Stomach (tissue), 19 donors: ENCODE results near the gene SH3BP2. TPM values are rescaled to one million over a fixed set of nuclear protein-coding genes. Genes with fewer than 3 reads are reported as not detected.
A peak's percentile ranks its signal among the peaks of the same experiment; 100 is the strongest.

ENCODE experiments used
- DNase-seq, 2 donors: peaks; one replicate each; pipeline versions ENCODE4 v3.0.0 to v3.0.0-alpha.2; 2013 to 2019
- H3K27ac ChIP-seq, 5 donors: fragments of 200-600 bp in 4 of 5; sonication (generic) in 4 of 5; one replicate each; pipeline ENCODE4 v1.5.1; 2013 to 2019; ENCODE audit warnings: mild to moderate bottlenecking in 1 of 5, moderate library complexity in 1 of 5
- H3K27me3 ChIP-seq, 3 donors: fragments of 200-600 bp; sonication (generic); one replicate each; pipeline ENCODE4 v1.5.1; 2017 to 2019; ENCODE audit warnings: mixed run types in 1 of 3
- H3K36me3 ChIP-seq, 4 donors: fragments of 200-600 bp; sonication (generic); 1 replicate in 3 of 4; 2 replicates in 1 of 4; pipeline ENCODE4 v1.5.1; 2016 to 2019
- H3K4me1 ChIP-seq, 4 donors: fragments of 200-600 bp; sonication (generic); one replicate each; pipeline ENCODE4 v1.5.1; 2016 to 2019
- H3K4me3 ChIP-seq, 4 donors: fragments of 200-600 bp; sonication (generic) in 3 of 4; one replicate each; pipeline ENCODE4 v1.5.1; 2016 to 2019; ENCODE audit warnings: mild to moderate bottlenecking in 1 of 4
- H3K9me3 ChIP-seq, 4 donors: fragments of 200-600 bp; sonication (generic); one replicate each; pipeline ENCODE4 v1.5.1; 2016 to 2019
- EP300 ChIP-seq: sonication (generic); formaldehyde crosslinking; IDR thresholded peaks from one replicate; pipeline ENCODE4 v1.6.1; 2017; ENCODE audit warnings: antibody characterized with exemption
- POLR2A ChIP-seq, 4 donors: fragments of 450-650 bp; IDR thresholded peaks; one replicate each; pipeline ENCODE4 v1.6.1; 2016; ENCODE audit warnings: antibody characterized with exemption in 4 of 4, control low read depth in 2 of 4, mild to moderate bottlenecking in 1 of 4, moderate library complexity in 1 of 4
- POLR2AphosphoS5 ChIP-seq, 3 donors: sonication (generic); formaldehyde crosslinking; IDR thresholded peaks; one replicate each; pipeline ENCODE4 v1.6.1; 2016; ENCODE audit warnings: antibody characterized with exemption in 3 of 3
- WGBS, 5 donors: extraction: QIAGEN DNeasy Blood & Tissue Kit in 3 of 5; methylation state at CpG; one replicate each; pipeline versions ENCODE4 v1.1.5 to v1.1.7; 2013 to 2018; 5-methylcytosine and 5-hydroxymethylcytosine counted together
- intact Hi-C: fragments of 100-400 bp; cut with DNase I; formaldehyde crosslinking; loops from one replicate; pipeline ENCODE4 v1.15.1; 2023; ENCODE audit warnings: low total_unique reads
- long read RNA-seq, 10 donors: transcript quantifications; one replicate each; lab custom pipeline, GENCODE V29; 2026
- polyA plus RNA-seq, 3 donors: library from polyadenylated mRNA; stranded (reverse); fragments of 200-250 nt; gene quantifications; one replicate each; pipeline ENCODE4 v1.2.3, GENCODE V29; 2013
- total RNA-seq, 5 donors: library from RNA; depleted of rRNA; stranded (reverse); fragments of >200 nt; gene quantifications; one replicate each; pipeline versions ENCODE4 v1.1.0 to v1.2.3, GENCODE V29; 2014 to 2016
- TF ChIP-seq, protein P1 (sequence below), 7 experiments: fragments of 450-650 bp in 4 of 7; fragments of 200-600 bp in 3 of 7; sonication (generic) in 3 of 7; IDR thresholded peaks; one replicate each; pipeline ENCODE4 v1.5.1; 2016 to 2019; ENCODE audit warnings: antibody characterized with exemption in 7 of 7, control low read depth in 2 of 7, mild to moderate bottlenecking in 1 of 7
- donor health status: healthy with polysubstance abuse.
- donor health status: Bipolar disorder and iron deficiency.
- donor health status: healthy.

SH3BP2 gene, protein sequence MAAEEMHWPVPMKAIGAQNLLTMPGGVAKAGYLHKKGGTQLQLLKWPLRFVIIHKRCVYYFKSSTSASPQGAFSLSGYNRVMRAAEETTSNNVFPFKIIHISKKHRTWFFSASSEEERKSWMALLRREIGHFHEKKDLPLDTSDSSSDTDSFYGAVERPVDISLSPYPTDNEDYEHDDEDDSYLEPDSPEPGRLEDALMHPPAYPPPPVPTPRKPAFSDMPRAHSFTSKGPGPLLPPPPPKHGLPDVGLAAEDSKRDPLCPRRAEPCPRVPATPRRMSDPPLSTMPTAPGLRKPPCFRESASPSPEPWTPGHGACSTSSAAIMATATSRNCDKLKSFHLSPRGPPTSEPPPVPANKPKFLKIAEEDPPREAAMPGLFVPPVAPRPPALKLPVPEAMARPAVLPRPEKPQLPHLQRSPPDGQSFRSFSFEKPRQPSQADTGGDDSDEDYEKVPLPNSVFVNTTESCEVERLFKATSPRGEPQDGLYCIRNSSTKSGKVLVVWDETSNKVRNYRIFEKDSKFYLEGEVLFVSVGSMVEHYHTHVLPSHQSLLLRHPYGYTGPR
- total RNA-seq (100 to 1,000 TPM in 2 of 5 donors, 10 to 100 TPM in 3; 31.8 to 151 (median 89.9) TPM), polyA plus RNA-seq (10 to 100 TPM in 2 of 3 donors, 1 to 10 TPM in 1; 9.0 to 26.7 (median 11.1) TPM)
- long read RNA-seq, donor 1, partial matches to known transcripts, result 0 of 3 reads
- long read RNA-seq, donor 1, other reads (novel, unspliced or antisense), result 0 of 3 reads
- long read RNA-seq, donor 2, partial matches to known transcripts, result 0 of 1 reads
- long read RNA-seq, donor 2, other reads (novel, unspliced or antisense), result 0 of 1 reads
- long read RNA-seq, donor 3, result 0 reads
- long read RNA-seq, donor 4, result 0 reads
- long read RNA-seq, donor 5, partial matches to known transcripts, result 0 of 2 reads
- long read RNA-seq, donor 5, other reads (novel, unspliced or antisense), result 0 of 2 reads
- long read RNA-seq, donor 6, result 0 reads
- long read RNA-seq, donor 7, partial matches to known transcripts, result 0 of 3 reads
- long read RNA-seq, donor 7, other reads (novel, unspliced or antisense), result 0 of 3 reads
- long read RNA-seq, donor 8, partial matches to known transcripts, result 5 of 5 reads
- long read RNA-seq, donor 8, other reads (novel, unspliced or antisense), result 0 of 5 reads
- long read RNA-seq, donor 9, partial matches to known transcripts, result 0 of 2 reads
- long read RNA-seq, donor 9, other reads (novel, unspliced or antisense), result 0 of 2 reads
- long read RNA-seq, donor 10, partial matches to known transcripts, result 0 of 1 reads
- long read RNA-seq, donor 10, other reads (novel, unspliced or antisense), result 0 of 1 reads

DNA sequence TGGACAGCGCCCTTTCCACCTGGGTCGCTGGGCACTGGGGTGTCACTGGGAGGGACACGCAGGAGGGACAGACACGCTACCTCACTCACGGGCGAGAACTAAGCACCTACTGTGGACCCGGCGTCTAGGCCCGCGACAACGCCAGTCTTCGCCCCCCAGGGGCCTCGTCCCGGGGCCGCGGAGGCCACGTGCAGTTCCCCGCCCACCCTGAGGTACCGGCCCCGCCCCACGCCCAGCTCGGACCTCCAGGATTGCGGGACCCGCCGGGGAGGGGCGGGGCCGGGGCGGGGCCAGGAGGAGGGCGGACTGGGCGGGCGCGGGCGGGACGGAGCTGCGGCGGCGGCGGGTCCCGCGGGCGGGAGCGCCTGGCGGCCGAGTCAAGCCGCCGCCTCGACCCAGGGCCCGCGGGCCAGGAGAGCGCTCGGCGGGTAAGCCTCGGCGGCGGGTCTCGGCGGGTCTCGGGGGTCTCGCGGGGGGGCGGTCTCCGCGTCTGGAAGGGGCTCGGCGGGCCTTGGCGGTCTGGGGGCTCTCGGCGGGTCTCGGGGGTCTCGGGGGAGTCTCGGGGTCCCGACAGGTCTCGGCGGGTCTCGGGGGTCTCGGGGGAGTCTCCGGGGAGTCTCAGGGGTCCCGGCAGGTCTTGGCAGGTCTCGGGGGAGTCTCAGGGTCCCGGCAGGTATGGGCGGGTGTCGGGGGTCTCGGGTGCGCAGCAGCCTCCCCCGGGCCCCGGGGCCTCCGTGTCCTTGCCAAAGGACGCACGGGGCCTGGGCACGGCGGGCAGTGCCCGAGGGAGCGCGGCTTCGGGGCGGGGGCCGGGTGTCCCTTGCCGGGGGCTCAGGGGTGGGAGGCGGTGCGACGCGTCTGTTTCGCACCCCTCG lies at the start of gene SH3BP2:
TSS of gene SH3BP2 (plus strand) at position 375 of the 875 bp plus-strand sequence. CDS start 27,533 bp downstream, outside the sequence.
- Histone ChIP-seq H3K27me3 (no peaks in the 10 kb centered on the region), H3K4me1 (peaks cover 68 to 80% (median 72%) of the 10 kb centered on the region in 4 donors), H3K36me3 (no peaks in the 10 kb centered on the region), H3K27ac (peak within 1 kb of the TSS; percentile 77 to 92 (median 83)), H3K4me3 (peak within 1 kb of the TSS; percentile 58 to 84 (median 66)), H3K9me3 (no peaks in the 10 kb centered on the region)
- intact Hi-C loops, result no loop called here
- WGBS, 5 donors, result 0 to 13% (median 7%) methylated on average over 24 to 104 of the region's 104 CpGs
- TF ChIP-seq POLR2AphosphoS5 (IDR thresholded peaks at IDR 0.05) (peak in 1 of 3 donors; percentile 19), POLR2A (IDR thresholded peaks at IDR 0.05) (no peak)
- TF ChIP-seq, protein P1, sequence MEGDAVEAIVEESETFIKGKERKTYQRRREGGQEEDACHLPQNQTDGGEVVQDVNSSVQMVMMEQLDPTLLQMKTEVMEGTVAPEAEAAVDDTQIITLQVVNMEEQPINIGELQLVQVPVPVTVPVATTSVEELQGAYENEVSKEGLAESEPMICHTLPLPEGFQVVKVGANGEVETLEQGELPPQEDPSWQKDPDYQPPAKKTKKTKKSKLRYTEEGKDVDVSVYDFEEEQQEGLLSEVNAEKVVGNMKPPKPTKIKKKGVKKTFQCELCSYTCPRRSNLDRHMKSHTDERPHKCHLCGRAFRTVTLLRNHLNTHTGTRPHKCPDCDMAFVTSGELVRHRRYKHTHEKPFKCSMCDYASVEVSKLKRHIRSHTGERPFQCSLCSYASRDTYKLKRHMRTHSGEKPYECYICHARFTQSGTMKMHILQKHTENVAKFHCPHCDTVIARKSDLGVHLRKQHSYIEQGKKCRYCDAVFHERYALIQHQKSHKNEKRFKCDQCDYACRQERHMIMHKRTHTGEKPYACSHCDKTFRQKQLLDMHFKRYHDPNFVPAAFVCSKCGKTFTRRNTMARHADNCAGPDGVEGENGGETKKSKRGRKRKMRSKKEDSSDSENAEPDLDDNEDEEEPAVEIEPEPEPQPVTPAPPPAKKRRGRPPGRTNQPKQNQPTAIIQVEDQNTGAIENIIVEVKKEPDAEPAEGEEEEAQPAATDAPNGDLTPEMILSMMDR (IDR thresholded peaks at IDR 0.05), result no peak
- DNase-seq, result peak; percentile 86 to 93

DNA sequence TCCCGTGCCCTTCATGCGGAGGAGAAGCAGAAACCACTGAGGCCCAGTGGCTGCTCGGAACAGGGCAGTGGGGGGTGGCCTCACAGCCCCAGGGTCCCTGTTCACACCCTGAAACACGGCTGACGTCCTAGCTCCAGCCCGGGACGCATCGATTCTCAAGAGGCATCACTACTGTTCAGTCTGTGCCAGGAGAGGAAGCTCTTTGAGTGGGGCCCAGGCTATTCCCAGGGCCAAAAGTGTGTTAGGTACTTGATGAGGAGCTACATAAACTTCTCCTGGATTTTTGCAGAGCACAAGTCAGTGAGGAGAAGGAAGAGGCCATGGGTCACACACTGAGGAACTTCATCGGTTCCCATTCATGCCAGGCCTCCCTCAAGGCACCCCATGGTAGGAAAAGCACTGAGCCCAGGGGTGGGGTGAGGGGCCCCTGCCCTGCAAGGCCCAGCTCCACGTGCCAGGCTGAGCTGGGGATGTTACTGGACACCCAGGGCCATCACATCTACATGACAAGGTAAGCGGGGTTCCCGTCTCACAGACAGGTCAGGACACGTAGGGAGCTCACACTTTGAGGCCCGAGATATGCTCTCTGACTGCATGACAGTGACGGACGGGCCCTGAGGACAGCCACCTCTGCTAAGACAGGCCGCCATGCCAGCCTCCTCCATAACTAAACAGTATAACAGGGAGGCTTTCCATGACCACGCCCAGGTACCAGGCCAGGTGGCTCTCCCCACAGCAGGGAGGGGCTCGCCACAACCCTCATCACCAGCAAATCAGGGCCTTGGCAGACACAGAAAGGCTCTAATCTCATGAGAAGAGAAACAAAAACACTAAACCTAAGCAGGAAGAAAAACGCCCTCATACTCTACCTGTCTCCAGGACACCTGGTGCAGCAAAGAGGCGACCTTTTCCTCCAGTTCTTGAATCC lies 49.1 kb upstream of the SH3BP2 start:
- no peak for TF ChIP-seq EP300
- no peak for TF ChIP-seq POLR2AphosphoS5 (IDR thresholded peaks at IDR 0.05)
- TF ChIP-seq, protein P1 (IDR thresholded peaks at IDR 0.05), result no peak
- TF ChIP-seq POLR2A (IDR thresholded peaks at IDR 0.05), result no peak
- H3K9me3 ChIP-seq, result no peaks in the 10 kb centered on the region
- no peaks in the 10 kb centered on the region for H3K27me3 ChIP-seq
- intact Hi-C loops, result no loop called here
- H3K4me1 ChIP-seq, result peaks cover 6 to 38% (median 12%) of the 10 kb centered on the region in 4 donors
- peak; percentile 23 to 46 for DNase-seq
- peaks cover 60 to 75% (median 71%) of the 10 kb centered on the region in 4 donors for H3K36me3 ChIP-seq
- peak overlapping the region in 2 of 5 donors; percentile 12 to 26 for H3K27ac ChIP-seq
- H3K4me3 ChIP-seq, result no peak overlapping the region
- 75 to 82% (median 79%) methylated on average over 13 to 21 of the region's 21 CpGs for WGBS, 5 donors

DNA sequence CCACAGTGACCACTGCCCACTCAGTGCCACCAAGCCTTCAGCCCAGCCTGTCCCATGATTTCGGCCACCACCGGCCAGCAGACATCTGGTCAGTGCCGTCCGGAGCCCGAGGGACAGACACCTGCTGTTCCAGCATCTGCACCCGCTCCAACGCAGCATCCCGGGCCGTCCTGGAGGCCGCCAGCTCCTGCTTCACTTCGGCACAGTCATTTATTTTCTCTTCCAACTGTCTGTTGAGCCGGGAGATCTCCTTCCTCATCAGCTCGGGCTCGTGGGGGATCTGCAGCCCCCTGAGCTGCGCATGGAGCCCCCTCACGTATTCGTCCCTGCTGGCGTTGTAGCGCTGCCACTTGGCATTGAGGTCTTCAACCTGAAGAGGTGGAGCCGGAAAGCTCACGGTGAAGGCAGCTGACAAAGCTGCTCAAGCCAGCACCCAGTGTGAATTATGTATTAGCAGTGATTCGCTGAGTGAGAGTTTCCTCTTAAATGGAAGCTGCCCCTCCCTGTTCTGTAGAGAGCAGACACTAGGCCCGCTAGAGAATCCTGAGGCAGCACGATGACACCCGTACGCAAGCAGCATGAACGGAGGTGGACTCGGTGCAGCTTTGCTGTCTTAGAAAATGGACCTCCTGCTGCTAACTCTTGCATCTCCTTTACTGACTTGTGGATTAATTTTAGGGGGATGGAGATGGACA lies 48.2 kb upstream of the SH3BP2 start:
- Histone ChIP-seq H3K9me3 (no peaks in the 10 kb centered on the region), H3K36me3 (peaks cover 60 to 75% (median 71%) of the 10 kb centered on the region in 4 donors), H3K27me3 (no peaks in the 10 kb centered on the region), H3K4me1 (peaks cover 6 to 38% (median 12%) of the 10 kb centered on the region in 4 donors), H3K27ac (peak overlapping the region in 2 of 5 donors; percentile 12 to 26), H3K4me3 (no peak overlapping the region)
- TF ChIP-seq EP300 (no peak), POLR2AphosphoS5 (IDR thresholded peaks at IDR 0.05) (no peak), POLR2A (IDR thresholded peaks at IDR 0.05) (no peak)
- TF ChIP-seq, protein P1 (IDR thresholded peaks at IDR 0.05), result no peak
- no peak for DNase-seq
- WGBS, 5 donors, result 92 to 94% (median 93%) methylated on average over 28 of the region's 28 CpGs
- intact Hi-C loops, result no loop called here
